Stimulated activated CD4-positive, alpha-beta T cell treated with anti-CD3 and anti-CD28 coated beads, Interleukin-4, amount 100 ng/mL, for 4 hours (primary cell): ENCODE data around the gene PSMA3.

ENCODE experiments used
- DNase-seq, 2 experiments: peaks; one replicate each; pipeline ENCODE4 v3.0.0-alpha.2; 2020

PSMA3 gene

DNA sequence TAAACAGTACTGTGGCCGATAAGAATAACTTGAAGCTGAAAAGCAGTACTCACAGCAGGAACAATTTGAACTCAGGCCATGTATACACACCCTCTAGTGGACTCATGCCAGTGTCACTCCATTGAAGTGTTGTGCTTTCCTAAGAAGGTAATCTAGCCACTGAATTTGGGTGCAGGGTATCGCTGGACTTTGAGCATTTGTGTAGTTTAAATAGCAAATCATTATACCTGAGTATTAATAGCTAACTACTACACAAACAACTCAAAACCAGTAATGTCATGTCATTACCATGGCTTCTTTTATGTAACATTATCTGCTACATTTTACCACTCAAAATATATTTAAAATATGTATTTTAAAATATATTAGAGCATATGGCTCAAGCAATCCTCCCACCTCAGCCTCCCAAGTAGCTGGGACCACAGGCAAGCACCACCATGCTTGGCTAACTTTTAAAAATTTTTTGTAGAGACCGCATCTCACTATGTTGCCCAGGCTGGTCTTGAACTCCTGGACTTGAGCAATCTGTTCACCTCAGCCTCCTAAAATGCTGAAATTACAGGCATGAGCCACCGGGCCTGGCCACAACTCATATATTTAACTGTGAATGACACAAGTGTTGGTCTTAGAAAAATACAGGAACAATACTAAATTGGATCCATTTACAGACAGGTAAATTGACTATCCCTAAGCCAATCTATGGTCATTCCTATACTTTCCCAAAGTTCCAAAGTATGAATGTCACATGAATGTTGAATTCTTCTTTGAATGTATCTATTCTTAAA is 28.1 kb downstream of the PSMA3 start:
- DNase-seq = no peak

DNA sequence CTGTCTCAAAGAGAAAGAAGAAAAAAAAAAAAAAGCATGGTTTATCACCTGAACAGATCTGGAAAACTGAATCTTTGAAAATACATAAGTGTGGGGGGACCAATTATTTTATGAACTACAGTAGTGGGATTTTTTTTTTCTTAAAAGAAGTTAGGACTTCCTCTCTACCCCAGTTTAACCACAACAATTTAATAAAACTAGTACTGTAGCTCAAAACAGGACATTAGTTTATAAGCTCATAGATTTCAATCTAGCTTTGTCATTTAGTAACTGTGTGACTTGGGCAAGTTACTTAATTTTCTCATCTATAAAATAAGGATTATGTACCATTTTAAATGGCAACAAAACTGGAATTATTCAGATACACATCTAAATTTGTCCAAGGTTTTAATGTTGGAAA is 30.2 kb downstream of the PSMA3 start:
- no peak for DNase-seq

DNA sequence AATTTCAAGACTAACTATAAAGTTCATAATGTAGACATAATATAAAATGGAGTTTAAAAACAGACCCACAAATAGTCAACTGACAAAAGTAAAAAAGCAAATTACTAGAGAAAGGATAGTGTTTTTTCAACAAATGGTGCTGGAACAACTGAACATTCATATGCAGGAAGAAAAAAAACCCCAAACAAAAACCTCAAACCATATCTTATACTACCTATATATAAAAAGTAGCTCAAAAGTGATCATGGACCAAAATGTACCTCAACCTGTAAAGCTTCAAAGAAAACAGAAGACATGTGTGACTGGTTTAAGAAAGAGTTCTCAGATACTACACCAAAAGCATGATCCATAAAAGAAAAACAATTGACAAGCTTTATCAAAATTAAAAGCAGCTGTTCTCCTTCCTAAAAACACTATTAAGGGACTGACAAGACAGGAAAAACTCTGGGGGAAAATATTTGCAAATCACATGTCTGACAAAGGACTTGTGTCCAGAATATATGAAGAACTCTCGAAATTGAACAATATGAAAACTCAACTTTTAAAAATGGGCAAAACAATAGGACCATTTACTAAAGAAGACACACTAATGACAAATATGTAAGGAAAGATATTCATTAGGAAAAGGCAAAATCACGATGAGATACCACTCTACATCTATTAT is 31.0 kb downstream of the PSMA3 start:
- no peak for DNase-seq

DNA sequence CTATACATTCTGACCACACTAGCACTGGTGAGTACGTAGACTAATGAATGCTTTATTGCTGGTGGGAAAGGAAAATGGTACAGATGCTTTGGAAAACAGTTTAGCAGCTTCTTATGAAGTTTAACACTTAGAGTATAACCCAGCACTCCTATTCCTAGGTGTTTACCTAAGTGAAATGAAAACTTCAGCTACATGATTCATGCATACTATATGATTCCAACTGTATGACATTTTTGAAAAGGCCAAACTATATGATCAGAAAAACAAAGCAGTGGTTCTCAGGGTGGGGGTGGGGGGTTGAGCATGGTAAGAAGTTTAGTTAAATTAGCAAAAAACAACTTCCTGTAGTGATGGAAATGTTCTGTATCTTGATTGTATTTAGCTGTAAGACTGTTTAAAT is 31.6 kb downstream of the PSMA3 start:
- no peak for DNase-seq

DNA sequence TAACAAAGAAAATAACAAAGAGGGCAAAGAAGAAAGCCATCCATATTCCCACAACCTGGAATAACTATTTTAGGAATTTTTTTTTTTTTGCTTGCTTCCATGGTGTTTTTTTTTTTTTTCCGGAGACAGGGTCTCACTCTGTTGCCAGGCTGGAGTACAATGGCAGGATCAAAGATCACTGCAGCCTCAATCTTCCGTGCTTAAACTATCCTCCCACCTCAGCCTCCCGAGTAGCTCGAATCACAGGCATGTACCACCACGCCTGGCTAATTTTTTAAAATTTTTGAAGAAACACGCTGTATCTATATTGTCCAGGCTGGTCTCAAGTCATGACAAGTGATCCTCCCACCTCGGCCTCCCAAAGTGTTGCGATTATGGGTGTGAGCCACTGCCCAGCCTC is 33.5 kb downstream of the PSMA3 start:
- no peak for DNase-seq

DNA sequence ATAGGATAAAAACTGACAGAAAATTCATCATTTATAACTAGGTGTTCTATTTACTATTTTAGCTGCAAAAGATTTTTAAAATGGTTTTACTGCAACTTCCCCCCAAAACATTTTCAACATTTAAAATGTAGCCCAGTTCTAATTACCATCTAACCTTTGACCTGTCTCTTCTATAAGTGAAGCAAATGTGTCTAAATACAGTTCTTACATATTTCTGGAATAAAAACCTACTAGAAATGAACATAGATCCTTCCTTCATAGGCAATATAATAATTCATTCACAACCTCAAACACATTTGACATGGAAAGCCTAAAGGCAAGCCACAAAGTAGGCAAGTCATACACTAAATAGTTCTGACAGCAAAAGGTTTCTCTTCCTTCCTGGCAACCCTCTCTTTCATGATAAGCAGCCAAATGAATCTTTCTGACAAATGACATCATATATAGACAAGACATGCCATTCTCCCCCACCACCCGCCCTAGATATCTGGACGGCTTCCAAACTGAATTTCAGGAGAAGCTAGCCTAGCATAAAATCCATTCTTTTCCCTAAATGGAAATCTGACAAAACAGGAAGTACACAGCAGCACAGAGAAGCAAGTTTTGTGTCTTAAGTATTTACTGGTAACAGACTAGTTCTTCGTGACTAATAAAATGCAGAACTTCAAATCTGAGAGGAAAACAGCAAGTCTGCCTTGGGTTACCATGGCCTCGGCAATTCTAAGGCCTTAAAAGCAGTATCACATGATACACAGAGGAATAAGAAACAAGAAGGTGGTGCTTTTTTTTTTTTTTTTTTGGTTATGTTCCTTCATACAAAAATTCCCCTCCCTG is 36.5 kb downstream of the PSMA3 start:
- peak in 1 of 2 experiments; percentile 10 for DNase-seq

DNA sequence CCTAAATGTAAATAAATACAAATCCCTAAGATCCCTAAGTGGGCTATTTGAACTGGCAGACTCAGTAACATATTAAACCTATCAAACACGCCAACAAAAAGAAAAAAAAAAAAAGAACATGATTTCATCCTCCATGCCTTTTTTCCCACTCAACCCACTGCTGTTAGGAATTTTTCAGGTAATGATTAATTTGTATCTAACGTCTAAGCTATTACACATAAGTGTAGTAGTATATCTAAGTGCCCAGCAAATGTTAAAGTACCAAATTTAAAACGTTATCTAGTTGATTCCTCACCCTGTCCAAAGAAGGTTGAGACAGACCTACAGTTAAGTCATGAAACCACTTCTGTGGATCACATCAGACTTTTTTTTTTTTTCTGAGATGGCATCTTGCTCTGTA is 37.3 kb downstream of the PSMA3 start:
- no peak for DNase-seq

DNA sequence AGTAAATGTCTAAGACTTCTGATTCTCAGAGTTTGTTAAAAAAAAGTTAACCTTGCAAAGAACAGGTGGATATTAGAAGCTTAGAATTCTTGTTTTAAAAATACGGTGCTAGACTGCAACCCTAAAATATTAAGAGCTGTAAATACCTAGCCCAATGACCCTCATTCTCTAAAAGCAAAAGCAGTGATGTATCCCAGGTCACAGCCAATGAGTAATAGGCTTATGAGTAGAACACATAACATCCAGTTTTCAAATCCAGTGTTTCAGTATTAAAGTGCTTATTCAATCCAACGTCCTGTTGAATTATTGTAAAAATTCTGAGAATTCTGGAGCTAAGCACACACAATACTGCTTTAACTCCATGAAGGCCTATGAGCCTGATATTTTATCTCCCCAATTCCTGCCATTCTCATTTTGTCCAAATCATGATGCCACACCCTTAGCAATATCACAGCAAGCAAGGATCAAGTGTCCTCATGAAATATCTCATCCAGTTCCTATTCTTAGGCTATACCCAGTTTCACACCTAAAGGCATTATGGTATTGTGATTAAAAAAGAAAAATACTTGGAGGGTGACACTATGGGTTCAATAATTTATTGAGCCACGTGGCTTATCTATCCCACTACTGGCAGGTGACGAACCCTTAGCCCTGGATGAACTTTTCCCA is 38.4 kb downstream of the PSMA3 start:
- DNase-seq = no peak

DNA sequence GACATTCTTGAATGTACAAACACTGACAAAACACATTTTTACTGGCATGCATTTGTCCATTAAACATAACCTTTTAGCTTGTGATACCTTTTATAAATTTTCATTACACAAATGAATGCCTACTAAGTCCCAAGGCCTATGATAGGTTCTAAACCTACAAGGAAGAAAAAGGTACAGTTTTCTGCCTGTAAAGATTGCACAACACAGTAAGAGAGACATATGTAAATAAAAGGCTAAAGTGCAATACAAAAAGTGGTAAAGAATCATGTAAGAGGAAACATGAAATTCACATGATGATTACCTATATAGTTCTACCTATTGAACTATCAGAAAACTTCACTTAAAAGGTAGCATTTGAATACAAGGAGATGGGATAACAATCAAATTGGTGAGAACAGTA is 39.1 kb downstream of the PSMA3 start:
- DNase-seq = no peak

DNA sequence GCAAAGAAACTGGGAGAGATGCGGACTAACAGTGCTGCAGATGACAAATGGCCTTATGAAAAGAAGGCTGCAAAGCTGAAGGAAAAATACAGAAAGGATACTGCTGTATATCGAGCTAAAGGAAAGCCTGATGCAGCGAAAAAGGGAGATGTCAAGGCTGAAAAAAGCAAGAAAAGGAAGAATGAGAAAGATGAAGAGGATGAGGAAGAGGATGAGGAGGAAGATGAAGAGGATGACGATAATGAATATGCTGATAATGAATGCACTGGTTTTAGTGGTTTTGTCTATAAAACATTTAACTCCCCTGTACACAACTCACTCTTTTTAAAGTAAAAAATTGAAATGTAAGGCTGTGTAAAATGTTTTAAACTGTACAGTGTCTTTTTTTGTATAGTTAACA is 40.5 kb downstream of the PSMA3 start:
- DNase-seq = no peak

DNA sequence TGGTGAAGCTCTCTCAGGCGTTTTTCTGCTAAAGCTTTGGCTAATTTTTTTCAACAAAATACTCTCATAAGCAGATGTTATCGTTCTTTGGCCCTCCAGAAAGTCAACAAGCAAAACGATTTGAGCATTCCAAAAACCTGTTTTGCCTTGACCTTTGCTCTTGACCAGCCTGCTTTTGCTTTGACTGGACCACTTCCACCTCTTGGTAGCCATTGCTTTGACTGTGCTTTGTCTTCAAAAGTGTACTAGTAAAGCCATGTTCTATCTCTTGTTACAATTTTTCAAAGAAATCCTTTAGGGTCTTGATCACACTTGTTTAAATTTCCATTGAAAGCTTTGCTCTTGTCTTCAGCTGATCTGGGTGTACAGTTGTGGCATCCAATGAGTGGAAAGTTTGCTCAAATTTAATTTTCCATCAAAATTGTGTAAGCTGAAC is 43.0 kb downstream of the PSMA3 start:
- no peak for DNase-seq

DNA sequence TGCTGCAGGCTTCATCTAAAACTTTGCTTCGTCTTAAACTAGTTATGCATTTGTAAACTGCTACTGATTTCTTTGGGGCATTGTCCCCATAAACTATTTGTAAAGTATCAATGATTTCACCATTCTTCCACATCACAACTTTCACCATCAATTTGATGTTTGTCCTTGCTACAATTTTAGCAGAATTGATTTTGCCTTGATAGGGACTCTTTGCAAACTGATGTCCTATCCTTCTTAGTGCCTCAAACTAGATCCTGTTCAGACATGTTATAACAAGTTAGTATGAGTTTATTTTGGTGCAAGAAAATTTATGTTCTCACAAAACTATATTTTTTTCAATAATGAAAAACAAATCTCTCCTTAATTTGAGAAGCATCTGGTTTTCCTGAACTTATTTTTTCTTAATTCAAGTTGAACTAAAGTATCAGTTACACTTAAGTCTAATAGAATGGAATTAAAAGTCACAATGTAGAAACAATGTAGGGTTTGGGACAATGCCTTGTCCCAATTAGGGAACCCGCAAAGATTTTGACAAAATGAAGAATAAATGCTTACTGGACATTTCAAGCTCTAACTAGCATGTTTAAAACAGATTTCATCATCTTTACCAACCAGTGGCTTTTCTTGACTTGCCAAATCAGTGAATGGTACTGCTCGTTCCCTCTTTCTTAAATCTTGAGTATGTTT is 43.6 kb downstream of the PSMA3 start:
- DNase-seq = no peak

DNA sequence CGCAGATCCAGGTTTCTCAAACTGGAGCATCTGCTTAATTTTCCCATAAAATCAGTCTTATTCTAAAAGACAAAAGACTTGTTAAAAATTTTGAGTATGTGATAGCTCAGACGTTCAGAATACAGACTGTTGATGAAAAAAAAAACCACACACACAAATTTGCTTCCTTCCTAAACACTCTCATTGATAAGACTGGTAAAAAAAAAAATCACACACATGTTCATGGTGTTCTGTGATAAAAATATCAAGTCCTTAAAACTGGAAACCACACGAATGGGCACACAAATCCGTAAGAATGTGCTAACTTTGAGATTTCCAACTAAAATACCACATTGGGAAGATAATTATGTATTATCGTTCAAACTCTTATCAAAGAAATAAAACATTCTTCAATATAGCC is 47.0 kb downstream of the PSMA3 start:
- no peak for DNase-seq

DNA sequence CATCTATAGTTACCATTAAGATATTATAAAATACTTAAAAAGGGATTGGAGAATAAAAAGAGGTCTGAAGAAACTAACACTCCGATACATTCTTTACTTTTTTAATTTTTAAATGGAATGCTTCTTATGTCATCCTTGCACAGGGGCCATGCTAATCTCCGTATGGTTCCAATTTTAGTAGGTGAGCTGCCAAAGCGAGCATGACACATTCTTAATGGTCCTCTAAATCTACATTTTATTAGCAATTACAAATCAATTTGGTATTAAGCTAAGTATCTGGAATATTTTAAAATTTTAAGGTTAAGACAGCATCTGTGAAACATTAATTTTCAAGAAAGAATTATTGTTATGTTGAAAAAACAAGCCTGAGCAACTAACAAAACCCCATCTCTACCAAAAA is 47.5 kb downstream of the PSMA3 start:
- DNase-seq = no peak

DNA sequence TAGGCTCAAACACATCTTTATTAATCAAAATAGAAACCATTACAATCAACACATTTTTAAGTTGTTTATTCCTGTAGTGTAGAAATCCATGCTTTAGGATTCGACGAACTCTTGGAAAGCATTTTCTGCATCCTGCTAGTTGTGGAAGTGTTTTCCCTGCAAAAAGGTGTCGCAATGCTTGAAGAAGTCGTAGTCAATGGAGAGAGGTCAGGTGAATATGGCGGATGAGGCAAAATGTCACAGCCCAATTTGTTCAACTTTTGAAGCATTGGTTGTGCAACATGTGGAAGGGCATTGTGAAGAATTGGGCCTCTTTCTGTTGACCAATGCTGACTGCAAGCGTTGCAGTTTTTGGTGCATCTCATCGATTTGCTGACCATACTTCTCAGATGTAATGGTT is 49.6 kb downstream of the PSMA3 start:
- no peak for DNase-seq

DNA sequence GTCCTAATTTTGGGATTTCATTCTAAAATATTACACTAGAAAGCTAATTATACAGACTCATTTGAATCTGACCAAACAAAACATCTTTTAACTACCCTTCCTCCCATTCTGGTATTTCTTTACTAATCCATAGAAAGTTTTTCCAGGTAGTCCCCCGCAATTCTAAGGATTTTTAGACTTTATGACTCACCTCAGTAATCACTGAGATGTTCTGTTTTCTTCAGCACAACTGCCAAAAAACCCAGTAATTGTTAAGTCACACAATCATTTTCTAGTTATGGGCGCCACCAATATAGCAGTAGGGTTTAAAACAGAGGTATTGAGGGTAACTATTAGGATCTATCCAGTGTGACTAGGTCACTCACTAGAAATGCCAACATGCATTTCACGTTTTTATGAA is 52.1 kb downstream of the PSMA3 start:
- DNase-seq = no peak

DNA sequence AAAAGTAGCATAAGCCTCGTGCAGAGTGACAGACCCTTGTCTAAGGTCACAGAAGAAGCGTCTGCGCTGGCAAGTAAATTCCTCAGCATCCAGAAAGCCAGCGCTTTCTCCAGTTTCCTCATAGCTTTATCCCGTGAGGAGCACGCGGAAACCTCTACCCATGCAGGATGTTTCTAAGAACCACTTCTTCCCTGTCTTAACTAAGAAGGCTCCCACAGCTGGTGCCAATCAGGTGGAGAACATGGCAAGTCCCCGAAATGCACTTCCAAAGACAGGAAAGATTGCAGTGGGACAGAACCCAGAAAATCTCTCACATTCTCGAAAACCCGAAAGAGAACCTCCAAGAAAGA is 52.7 kb downstream of the PSMA3 start:
- no peak for DNase-seq

DNA sequence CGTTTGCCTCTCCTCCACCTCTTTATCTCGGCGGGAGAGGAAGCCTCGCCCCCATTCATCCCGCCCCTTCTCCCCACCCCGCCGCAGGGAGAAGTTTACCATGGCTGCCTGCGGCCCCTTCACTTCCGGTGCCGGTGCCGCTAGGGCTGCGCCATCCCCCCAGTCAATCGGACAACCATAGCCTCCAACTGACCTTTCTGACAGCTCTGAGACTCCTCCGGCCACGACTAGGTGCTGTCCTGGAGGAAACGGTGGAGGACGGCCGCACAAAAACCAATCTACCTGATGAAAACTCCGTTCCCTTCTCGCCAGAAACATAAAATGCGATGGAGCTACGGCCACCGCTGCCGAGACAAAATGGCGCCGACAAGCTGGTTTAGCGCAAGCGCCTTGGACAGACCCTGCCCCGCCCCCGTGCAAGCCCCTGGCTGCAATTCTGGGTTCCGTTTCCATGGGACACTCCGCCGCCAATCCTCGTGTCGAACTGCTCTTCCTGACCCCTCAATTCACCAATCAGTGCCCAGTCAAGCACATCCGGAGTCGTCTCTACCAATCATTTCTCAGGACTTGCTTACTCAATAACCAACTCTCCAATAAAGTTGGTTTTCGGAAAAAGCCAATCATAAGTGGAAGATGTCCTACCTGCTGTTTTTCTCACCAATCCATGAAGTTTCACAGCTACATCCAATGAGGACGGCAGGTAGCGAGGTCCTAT is 53.3 kb downstream of the PSMA3 start:
- peak; percentile 95 to 99 for DNase-seq

DNA sequence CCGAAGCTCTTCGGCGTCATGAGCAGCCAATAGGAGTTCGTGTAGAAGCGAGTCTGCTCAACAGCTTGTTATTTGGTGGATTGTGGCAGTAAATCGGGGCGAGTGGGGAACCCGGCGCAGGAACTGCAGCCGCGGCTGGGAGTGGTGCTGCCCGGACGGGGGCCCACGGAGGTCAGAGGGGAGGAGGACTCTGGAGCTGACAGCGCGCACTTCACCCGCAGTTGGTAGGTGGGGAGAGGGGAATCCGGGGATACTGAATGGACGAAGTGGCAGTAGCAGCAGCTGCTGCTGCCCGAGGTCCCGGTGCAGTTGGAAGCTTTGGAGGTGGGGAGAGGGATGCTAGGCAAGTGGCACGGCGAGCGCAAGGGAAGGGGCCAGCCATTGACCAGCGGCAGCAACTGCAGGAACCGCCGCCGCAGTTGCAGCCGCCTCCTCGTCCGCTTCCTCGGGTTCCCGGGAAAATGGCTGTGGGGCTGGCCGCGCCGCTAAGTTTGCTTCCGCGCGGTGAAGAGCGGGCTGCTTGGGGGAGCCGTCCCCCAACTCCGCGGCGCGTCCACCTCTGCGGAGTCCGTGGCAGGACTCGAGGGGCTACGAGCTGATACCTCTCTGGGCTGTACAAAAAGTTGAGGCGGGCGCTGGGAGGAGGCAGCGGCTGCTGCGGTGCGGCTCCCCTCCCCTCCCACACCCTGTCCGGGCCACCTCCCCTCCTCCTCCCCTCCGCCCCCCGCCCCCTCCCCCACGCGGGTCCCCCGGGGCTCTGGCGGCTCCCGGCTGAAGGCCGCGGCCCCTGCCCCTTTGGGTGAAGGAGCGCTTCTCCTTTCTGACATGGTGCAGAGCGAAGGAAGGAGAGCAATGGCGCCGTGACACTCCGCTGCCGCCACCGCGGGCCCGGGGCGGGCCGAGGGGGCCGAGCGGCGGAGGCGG is 54.1 kb downstream of the PSMA3 start, which contains the start of gene ARID4A:
TSS of gene ARID4A (plus strand) at position 79 of the 924 bp plus-strand sequence. CDS start 1,300 bp downstream, outside the sequence.
- DNase-seq = peak; percentile 33 to 61
